ENCODE measurements around the gene ARRDC3. TPM values are rescaled to one million over a fixed set of nuclear protein-coding genes. Genes with fewer than 3 reads are reported as not detected.

The ARRDC3 gene
- total and polyA plus RNA-seq, 9 of the 15 experiments (the other 6 are each of a cell fraction or from before 2014, with no cell fraction given), result 15.3 to 58.1 (median 39.4) TPM

DNA sequence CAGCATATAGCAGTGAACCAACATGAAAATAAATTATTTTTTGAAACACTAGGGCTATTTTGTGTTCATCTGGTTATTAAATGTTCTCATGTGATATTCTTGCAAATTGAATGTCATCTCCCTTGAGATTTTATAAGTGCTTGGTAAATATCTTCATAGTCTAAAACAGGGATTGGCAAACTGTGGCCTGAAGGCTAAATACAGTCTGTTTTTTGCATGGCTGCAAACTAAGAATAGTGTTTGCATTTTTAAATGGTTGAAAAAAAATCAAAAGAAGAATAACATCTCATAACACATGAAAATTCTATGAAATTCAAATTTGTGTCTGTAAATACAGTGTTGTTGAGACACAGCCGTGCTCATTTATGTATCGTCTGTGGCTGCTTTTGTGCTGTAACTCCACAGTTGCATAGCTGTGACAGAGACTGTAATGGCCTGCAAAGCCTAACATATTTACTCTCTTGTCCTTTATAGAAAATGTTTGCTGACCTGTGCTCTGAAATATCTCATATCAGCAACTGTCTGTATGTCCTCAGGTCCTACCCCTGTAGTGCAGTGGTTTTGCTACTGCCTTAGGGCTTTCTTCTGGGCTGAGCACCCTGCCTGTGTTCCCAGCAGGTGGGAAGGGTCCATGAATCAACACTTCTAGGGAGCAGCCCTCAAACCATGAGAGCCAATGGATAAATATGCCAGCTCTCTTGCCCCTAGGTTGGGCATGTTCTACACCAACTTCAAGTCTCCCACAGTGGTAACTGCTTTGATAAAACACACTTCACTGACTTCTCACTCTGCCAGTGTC, 41.7 kb upstream of the ARRDC3 start:
- in situ Hi-C loops (cut with MboI) (no loop called here), intact Hi-C loops (cut with micrococcal nuclease) (no loop called here)
- Histone ChIP-seq H4K20me1 (replicated peaks; ENCODE audit: control insufficient read depth, insufficient read depth, low read length) (no peaks in the 10 kb centered on the region), H3K9me1 (ENCODE audit: control insufficient read depth, insufficient read depth, low read length) (no peaks in the 10 kb centered on the region), H3K27me3 (ENCODE audit: control insufficient read depth in 2 of 2, insufficient read depth in 2 of 2, low read length in 2 of 2) (no peaks in the 10 kb centered on the region), H2AFZ (ENCODE audit: low read depth, low read length) (no peak overlapping the region), H3K36me3 (ENCODE audit: control insufficient read depth, insufficient read depth, low read length) (no peaks in the 10 kb centered on the region), H3K4me3 (no peak overlapping the region), H3K9ac (ENCODE audit: insufficient read depth in 1 of 2, low read depth in 2 of 2, low read length in 2 of 2) (no peak overlapping the region), H3K27ac (ENCODE audit: extremely low read depth, low read depth, low read length) (no peak overlapping the region), H3K79me2 (ENCODE audit: control insufficient read depth, insufficient read depth, low read length) (no peaks in the 10 kb centered on the region), H3K4me2 (ENCODE audit: insufficient read depth, low read length) (no peak overlapping the region), H3K9me3 (replicated peaks; ENCODE audit: control insufficient read depth, insufficient read depth, low read depth, low read length) (no peaks in the 10 kb centered on the region), H3K4me1 (replicated peaks in 1 of 2; ENCODE audit: control insufficient read depth in 2 of 2, insufficient read depth in 2 of 2, low read length in 2 of 2) (no peaks in the 10 kb centered on the region)
- DNase-seq (ENCODE audit: extremely low read depth in 1 of 4, low spot score in 3 of 4) (no peak), FAIRE-seq (no peak), ATAC-seq (no peak)
- CTCF ChIA-PET (ENCODE audit: low intra/inter-chr PET ratio), result no interaction called here
- 16% methylated on average over 2 of the region's 2 CpGs for WGBS (ENCODE audit: insufficient coverage, low coverage, missing lambda C conversion rate)
- BruUV-seq (replicated peaks), result no TSS peak
- POLR2A ChIA-PET, result no interaction called here
- TF ChIP-seq, protein P1, sequence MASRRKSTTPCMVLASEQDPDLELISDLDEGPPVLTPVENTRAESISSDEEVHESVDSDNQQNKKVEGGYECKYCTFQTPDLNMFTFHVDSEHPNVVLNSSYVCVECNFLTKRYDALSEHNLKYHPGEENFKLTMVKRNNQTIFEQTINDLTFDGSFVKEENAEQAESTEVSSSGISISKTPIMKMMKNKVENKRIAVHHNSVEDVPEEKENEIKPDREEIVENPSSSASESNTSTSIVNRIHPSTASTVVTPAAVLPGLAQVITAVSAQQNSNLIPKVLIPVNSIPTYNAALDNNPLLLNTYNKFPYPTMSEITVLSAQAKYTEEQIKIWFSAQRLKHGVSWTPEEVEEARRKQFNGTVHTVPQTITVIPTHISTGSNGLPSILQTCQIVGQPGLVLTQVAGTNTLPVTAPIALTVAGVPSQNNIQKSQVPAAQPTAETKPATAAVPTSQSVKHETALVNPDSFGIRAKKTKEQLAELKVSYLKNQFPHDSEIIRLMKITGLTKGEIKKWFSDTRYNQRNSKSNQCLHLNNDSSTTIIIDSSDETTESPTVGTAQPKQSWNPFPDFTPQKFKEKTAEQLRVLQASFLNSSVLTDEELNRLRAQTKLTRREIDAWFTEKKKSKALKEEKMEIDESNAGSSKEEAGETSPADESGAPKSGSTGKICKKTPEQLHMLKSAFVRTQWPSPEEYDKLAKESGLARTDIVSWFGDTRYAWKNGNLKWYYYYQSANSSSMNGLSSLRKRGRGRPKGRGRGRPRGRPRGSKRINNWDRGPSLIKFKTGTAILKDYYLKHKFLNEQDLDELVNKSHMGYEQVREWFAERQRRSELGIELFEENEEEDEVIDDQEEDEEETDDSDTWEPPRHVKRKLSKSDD (conservative IDR thresholded peaks at IDR 0.05; ENCODE audit: low read length), result no peak
- TF ChIP-seq, protein P2, sequence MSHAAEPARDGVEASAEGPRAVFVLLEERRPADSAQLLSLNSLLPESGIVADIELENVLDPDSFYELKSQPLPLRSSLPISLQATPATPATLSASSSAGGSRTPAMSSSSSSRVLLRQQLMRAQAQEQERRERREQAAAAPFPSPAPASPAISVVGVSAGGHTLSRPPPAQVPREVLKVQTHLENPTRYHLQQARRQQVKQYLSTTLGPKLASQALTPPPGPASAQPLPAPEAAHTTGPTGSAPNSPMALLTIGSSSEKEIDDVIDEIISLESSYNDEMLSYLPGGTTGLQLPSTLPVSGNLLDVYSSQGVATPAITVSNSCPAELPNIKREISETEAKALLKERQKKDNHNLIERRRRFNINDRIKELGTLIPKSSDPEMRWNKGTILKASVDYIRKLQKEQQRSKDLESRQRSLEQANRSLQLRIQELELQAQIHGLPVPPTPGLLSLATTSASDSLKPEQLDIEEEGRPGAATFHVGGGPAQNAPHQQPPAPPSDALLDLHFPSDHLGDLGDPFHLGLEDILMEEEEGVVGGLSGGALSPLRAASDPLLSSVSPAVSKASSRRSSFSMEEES (CRISPR knock-in tag; IDR thresholded peaks at IDR 0.05), result no peak
- TF ChIP-seq, protein P3, sequence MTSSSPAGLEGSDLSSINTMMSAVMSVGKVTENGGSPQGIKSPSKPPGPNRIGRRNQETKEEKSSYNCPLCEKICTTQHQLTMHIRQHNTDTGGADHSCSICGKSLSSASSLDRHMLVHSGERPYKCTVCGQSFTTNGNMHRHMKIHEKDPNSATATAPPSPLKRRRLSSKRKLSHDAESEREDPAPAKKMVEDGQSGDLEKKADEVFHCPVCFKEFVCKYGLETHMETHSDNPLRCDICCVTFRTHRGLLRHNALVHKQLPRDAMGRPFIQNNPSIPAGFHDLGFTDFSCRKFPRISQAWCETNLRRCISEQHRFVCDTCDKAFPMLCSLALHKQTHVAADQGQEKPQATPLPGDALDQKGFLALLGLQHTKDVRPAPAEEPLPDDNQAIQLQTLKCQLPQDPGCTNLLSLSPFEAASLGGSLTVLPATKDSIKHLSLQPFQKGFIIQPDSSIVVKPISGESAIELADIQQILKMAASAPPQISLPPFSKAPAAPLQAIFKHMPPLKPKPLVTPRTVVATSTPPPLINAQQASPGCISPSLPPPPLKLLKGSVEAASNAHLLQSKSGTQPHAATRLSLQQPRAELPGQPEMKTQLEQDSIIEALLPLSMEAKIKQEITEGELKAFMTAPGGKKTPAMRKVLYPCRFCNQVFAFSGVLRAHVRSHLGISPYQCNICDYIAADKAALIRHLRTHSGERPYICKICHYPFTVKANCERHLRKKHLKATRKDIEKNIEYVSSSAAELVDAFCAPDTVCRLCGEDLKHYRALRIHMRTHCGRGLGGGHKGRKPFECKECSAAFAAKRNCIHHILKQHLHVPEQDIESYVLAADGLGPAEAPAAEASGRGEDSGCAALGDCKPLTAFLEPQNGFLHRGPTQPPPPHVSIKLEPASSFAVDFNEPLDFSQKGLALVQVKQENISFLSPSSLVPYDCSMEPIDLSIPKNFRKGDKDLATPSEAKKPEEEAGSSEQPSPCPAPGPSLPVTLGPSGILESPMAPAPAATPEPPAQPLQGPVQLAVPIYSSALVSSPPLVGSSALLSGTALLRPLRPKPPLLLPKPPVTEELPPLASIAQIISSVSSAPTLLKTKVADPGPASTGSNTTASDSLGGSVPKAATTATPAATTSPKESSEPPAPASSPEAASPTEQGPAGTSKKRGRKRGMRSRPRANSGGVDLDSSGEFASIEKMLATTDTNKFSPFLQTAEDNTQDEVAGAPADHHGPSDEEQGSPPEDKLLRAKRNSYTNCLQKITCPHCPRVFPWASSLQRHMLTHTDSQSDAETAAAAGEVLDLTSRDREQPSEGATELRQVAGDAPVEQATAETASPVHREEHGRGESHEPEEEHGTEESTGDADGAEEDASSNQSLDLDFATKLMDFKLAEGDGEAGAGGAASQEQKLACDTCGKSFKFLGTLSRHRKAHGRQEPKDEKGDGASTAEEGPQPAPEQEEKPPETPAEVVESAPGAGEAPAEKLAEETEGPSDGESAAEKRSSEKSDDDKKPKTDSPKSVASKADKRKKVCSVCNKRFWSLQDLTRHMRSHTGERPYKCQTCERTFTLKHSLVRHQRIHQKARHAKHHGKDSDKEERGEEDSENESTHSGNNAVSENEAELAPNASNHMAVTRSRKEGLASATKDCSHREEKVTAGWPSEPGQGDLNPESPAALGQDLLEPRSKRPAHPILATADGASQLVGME (CRISPR knock-in tag; IDR thresholded peaks at IDR 0.05), result no peak
- no peak for TF ChIP-seq PHF20 (IDR thresholded peaks at IDR 0.05; ENCODE audit: partially characterized antibody)
